ENCODE data around the gene ELL2.

ELL2 gene

DNA sequence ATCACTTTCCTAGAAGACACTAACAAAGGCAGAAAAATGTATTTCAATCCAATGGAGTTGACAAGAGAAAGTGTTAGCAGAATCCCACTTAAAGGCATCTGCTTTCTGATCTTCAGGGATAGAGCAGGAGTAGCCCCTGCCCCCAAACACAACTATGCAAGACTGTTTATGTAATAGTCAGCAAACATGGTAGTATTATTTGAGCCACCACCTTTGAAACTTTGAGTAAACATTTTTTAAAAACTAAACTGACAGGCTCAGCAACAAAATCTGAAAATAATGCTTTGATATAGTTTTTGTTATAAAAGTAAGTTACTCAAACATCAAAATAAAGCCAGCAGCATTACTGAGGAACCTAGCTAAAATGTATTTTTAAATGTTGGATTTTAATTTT, 4.8 kb downstream of the ELL2 start:
- no peak for DNase-seq

DNA sequence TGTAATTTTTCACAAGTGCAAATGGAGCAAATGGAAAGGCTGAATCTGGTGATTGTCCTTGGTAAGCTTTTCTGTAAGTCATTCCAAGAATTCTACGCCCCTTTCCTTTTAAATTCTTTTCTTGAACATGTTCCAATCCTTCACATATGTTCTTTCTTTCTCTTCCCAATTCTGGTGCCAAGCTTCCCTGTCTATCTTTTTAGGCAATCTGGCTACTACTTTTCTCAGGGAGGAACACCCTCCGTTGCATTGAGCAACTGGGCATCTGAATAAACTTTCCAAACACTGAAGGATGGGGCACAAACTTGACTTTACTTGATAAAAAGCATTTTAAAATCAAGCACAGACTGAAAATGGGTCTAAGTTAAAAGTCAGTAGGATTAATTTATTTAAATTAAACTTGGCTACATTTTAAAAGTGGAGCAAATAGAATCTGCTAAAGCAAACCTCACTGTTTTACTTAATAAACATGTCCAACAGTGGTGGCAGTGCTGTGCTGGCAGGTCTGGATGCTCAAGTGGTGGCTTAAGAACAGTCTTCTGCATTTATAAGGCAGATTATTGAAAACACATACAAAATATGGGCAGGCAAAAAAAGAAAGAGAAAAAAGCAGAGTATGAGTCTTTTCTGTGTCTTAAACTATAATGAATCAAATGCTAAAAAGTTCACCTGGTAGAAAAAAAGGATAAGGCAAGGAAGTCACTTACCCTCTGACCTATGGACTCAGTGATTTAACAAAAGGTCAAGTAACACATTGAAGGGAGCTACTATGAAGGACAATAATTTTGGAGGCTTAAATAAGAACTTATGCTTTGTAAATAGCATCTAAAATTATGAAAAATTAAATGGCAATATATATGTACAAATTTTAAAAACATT, 5.4 kb downstream of the ELL2 start:
- DNase-seq = peak in 2 of 58 donors; percentile 5 to 26

DNA sequence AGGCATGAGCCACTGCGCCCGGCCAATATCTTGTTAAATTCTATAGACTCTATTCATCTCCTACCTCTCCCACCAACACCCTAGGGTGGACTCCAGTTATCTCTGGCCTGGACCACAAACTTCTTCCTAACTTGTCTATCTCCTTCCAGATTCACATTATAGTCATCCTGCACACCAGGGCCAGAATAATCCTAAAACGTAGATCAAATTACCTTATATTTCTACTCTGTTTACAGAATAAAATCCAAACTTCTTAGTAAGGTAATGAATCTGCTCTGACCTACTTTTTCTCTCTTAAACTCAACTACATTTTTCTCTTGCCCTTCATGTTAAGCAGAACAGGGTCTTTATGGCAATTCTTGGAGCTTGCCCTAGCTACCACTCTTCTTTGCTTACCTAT, 6.9 kb downstream of the ELL2 start:
- DNase-seq = no peak

DNA sequence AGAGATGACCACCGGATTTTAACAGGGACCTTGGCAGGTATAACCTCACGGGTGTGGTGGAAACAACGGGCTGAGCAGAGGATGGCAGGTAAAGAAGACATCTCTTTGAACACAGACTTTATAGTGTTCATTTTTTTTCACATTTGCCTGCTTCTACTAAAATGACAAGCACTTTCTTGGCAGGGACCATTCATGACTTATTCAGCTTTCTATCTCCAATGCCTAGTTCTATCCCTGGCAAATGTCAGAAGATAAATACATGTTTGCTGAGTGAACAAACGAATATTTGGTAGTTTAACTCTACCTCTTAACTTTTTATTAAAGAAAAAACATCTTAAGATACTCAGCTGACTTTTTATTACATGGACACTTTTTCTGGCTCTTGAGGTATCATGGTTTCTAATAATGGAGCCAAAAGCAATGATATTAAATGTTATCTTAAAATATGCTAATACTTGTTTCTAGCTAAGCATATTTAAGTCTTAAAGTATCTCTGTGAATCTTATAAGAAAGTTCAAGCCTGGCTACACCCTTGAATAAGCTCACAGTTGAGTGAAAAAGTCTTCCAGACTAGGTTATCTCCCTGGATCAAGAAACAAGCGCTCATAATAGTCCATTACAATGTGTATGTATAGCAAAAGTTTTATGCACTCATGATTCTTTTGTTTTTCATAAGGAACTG, 8.5 kb downstream of the ELL2 start:
- no peak for DNase-seq

DNA sequence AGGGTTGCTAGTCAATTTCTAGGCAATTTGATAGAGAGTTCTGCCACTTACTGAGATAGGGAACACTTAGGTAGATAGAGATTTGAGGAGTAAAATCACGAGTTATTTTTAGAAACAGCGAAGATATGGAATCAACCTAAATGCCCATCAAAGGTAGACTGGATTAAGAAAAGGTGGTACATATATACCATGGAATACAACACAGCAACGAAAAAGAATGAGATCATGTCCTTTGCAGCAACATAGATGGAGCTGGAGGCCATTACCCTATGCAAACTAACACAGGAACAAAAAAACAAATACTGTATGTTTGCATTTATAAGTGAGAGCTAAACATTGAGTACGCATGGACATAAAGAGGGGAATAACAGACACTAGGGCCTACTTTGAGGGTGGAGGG, 9.7 kb downstream of the ELL2 start:
- DNase-seq = no peak

DNA sequence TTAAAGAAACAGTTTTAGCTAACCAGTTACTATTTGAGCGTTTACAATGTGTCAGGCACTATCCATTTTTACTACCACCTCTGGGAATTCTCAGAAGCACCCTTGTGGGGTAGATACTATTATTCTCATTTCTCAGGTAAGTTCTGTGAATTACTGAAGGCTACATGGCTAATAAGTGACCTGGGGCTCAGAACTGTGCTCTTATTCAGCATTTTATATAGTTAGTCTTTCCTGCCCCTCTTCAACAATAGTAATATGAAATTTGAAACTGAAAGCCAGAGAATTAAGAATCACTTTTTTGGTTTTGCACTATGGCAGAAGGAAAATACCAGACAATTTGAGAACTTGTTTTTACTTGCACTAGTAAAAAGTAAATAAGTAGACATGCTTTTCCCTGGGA, 11.8 kb downstream of the ELL2 start:
- no peak for DNase-seq

DNA sequence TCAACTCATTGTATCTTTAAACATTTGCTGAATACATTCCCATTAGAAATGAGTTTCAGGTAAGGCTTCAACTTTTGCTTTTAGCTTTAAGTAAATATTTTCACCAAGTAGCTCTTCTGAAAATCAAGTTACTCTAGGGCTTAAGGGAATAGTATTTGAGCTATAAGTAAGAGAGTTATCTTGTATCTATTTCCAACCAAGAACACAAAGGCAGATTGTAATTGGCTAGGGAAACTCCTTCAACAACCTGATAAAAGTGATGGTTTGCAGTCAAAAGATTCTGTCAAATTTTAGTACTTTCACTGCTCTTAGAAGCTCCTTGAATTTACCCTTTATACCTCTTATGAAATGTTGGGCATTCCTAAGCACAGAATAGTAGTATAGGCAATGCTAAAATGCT, 13.0 kb downstream of the ELL2 start:
- no peak for DNase-seq

DNA sequence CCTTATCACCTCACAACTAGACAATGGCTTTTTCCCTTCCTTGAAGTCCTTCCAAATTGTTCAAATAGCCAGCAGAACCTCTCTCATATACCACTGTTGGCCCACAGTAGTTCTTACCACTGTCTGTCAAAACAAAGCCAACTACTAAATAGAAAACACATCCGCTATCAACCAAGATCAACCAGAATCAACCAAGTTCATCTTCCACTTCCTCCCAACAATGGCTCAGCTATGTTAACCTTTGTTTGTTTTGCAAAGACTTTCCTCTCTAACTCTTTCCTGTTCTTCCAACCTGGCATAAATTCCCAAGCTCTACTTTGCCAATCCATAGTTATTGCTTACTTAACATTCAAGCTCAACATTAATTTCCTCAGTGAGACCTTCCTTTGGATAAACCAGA, 15.2 kb downstream of the ELL2 start:
- no peak for DNase-seq

DNA sequence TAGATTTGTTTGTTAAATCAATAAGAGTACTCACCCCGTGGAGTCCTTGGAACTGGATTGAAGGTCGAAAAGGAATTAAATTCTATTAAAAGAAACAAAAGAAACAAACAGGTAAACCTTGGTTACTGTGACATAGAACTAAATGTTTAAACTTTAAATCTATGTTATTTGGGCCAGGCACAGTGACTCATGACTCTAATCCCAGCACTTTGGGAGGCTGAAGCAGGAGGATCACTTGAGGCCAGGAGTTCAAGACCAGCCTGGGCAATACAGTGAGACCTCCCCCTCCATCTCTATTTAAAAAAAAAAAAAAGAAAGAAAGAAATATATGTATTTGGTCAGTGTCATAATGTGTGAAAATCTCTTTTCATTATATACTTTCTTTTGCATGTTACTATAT, 18.7 kb downstream of the ELL2 start:
- DNase-seq = no peak

DNA sequence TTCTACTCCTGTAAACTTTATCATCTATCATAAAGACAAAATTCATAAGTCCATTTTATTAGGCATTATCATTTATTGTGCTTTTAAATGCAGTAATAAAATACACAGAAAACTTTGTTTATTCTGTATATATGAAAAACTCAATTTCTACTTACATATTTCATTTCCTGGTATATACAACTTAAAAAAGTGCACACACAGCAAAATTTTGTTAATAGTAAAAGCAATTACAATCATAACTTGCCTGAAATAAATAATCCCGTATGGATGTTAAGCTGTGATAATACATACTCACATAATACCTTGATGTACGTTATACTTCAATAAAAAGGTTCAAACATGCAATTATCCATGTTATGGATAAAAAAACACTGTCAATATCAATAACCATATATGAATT, 19.2 kb downstream of the ELL2 start:
- no peak for DNase-seq

DNA sequence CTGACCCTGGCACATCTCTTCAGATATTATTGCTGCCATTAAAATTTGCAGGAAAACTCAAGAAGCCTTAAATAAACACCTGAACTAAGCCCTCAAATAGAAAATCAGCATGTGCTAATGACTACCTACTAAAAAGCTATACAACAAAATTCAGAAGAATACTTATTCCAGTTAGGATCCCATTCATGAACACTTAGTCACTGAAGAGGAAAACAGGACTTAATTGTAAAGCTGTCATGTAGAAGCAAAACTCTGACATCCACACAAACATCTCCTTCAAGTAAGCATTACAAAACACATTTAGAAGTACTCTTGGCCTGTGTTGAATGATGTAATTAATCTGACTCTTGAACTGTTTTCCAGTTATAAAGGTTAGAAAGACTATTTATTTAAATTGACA, 19.9 kb downstream of the ELL2 start:
- no peak for DNase-seq

DNA sequence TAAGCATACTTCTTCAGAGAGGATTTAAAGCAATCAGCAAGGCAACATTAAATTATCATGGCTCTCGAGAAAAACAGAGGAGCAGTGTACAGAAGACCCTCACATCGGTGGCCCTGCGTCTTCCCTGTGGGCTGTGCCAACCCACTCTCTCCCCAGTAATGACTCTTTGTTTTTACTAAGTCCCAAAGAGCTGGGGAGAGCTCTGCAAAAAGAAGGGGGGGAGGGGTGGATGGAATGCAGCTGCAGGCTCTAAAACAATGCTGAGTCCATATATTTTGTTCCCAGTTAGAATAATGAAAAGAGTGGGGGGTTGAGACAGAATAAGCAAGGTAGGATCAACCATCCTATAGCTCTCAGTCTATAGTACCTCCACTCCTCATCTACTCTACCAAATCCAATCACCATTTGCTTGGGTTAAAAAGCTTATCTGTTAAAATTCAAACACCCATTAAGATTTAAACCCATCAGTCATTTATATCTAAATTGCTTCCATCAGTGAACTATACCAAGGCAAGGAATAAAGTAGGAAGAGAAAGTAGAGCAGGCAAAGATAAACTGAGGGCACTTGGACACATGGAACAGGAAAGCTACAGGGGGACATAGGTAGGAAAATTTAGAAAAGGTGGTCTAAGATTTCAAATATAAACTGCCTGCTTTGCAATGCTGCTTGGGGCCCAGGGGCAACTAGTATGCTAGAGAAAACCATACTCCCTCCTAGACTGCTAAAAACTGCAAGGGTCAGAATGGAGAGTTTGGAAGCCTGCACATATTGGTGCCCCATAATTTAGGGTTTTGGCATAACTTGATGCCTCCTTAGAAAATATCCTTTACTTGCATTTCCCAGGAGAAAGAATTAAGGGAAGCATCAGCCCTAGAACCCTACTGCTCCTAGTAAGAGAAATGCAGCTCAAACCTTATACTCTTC, 20.6 kb downstream of the ELL2 start:
- DNase-seq = peak in 37 of 58 donors; percentile 8 to 77 (median 41)

DNA sequence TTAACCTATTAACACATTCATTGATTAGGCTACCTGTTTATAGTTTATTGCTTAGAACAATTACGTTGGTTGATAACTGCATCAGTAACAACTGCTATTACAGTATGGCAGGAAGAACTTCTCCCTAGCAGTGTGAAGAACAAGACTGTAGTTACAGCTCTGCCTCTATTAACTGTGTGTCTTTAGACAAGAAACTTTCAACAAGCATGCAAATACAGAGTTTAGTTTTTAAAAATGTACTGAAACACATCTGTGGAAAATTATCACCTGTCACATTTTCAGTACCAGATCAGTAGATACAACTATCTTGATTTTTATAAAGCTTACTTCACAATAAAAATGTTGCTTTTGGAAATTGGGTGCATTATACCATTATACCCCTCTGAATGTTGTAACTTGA, 22.2 kb downstream of the ELL2 start:
- no peak for DNase-seq

DNA sequence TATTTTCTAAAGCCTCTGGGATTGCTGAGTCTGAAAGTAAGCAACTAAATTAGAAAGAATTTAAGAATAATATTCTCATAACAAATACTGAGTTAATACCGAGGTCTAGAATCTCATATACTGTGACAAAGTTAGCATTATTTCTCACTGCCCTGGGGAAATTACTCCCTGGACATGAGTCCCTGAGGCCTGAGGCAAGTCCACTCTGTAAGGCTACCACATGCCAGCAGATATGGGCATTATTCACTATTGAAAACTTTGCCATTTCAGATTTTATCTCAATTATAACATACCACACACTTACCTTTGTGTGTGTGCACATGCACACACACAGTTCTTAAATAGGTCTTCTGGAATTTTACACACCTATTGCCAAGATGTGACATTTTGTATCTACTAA, 22.9 kb downstream of the ELL2 start:
- no peak for DNase-seq

DNA sequence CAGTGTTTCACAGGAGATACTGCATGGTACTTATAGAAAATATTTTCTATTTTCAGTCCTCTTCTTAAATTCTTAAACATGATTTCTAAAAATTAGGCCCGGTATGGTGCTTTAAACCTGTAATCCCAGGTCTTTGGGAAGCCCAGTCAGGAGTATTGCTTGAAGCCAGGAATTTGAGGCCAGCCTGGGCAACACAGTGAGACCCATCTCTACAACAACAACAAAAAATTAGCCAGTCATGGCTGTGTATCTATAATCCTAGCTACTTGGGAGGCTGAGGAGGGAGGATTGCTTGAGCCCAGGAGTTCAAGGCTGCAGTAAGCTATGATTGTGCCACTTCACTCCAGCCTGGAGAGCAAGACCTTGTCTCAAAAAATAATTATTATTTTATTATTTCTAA, 23.3 kb downstream of the ELL2 start:
- no peak for DNase-seq

DNA sequence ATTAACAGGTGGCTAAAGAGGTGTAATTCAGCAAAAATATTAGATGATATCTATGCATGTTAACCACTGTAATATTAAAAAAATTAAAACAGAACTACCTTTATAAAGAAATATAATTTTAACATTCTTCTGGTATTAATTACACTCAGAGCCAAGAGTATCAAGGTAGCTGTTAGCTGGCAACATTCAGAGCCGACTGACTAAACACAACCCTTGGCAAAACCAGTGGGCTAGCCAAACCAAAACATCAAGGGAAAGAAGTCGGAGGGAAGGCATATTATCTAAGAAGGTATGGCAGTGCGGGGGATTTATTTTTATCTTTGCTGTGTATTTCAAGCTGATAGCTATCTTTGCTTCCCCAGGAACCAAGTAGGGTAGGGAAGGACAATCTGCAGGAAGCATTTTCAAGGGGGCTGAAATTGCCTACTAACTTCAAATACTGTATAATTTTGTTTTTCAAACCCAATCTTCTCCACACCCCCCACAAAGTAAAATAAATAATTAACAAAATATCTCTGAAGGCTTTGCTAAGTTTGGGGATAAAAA, 24.0 kb downstream of the ELL2 start:
- no peak for DNase-seq

DNA sequence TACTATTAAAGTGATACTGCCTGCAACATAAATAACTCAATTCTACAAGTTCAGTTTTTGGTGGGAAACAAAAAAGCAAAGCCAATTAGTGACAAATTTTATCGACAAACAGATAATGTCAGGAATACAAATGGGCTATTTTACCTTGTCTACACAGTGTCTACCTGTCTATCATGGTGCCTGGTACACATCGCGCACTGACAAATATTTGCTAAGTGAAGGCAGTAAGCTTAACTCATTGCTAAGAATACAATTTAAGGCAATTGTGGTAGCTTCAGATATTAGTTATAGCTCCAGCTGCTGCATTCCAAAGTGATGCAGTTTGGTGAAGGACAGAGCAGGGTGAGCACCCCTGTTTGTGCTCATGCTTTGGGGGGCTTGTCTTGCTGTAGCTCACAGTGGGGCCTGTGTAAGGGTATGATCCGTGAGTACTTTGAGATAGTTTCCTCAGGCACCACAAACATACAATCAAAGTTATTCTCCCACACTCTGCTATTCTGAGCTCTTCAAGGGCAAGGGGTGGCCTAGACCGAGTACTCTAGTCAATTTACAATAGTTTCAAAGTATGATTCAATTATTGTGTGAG, 24.7 kb downstream of the ELL2 start:
- no peak for DNase-seq

DNA sequence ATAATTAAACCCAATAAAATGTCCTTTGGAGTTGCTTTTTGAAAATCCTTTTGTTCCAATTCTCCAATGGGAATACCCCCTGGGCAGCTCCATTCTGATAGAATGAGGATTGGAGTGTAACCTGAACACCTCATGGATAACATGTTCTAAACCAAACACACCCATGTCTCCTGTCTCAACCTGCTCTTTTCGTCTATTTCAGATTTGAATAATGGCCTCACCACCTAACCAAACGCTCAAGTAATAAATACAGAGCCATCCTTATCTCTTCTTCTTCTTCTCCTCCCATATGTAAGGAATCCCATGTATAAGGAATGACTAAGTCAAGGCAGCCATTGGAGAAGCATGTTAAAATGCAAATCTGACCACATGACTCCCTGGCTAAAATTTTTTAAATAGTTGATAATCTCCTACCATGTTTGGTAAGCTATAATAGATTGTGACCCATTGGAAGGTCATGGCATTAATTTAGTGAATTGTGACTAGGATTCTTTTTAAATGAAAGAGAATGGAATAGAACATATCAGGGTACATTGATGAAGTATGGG, 26.0 kb downstream of the ELL2 start:
- DNase-seq = no peak

DNA sequence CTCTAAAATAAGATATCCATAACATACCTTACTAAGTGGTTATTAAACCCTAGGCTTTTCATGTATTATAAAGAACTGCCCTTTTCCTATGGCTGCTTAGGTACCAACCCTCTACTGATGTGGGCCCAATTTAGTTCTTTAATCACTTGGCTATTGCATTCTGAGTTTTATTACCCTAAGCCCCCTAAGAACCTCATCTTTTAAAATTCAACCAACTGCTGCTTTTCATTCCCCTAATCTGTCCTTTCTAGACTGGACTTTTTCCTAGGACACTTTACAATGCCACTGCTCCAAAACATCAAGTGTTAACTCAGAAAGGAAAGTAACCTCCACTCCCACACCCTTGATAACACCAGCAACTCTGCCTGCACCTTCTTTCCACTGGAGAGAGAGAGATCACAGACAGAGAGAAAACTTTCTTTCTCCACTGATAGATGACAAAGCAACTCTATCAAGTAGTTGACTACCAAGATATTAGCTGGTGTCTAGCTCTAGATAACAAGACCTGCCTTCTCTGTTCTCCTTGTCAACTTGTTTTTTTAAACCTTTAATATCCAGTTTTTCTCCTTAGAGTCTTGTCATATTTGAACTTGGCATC, 27.3 kb downstream of the ELL2 start:
- no peak for DNase-seq

DNA sequence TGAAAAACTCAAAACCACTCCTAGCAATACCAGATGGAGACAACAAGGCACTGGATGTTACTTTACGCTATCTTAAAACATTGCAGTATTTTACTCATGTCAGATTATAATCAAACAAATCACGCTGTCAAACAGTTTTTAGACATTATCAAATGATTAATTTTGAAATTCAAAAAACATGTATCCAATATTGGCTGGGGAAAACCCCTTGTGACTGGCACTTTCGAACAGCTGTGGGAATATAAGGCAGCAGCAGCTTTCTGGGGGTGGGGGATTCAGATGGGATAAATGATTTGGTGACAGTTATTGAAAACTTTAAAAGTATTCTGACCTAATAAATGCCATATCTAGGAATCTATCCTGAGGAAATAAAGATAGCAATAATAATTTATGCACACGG, 28.7 kb downstream of the ELL2 start:
- DNase-seq = no peak
